GM21526 (cell line): ENCODE results near the gene GYS1.

Source experiments
- ATAC-seq: cut with Tn5 transposase; IDR thresholded peaks from one replicate; pipeline ENCODE4 v1.9.1; 2021; ENCODE audit warnings: moderate library complexity; ENCODE audit not compliant: unreplicated experiment, low FRiP score

Gene GYS1

DNA sequence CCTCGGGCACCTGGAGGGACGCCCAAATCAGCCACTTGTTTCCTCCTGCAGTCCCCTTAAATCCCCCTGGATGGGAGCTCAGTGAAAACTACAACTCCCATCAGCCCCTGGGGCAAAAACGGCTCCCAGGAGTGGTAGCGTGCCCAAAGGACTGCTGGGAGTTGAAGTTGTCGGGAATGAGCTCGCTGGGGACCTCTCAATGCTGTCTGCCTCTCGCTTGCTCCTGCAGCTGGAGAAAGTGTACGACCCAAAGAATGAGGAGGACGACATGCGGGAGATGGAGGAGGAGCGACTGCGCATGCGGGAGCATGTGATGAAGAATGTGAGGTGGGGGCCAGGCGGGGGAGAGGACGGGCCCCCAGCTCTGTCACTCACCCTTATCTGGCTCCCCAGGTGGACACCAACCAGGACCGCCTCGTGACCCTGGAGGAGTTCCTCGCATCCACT lies 74.3 kb downstream of the GYS1 start:
- no peak for ATAC-seq
